GM18502 (cell line): ENCODE data around the gene CLCN3.
"Not testable (repeated sequence)": the region's sequence is repeated elsewhere in the genome, so short reads cannot be mapped to it uniquely, and the experiment has no call there.

Source experiments
- ATAC-seq: cut with Tn5 transposase; IDR thresholded peaks from one replicate; pipeline ENCODE4 v1.9.1; 2021; ENCODE audit warnings: mild to moderate bottlenecking; ENCODE audit not compliant: unreplicated experiment, poor library complexity

CLCN3 gene

DNA sequence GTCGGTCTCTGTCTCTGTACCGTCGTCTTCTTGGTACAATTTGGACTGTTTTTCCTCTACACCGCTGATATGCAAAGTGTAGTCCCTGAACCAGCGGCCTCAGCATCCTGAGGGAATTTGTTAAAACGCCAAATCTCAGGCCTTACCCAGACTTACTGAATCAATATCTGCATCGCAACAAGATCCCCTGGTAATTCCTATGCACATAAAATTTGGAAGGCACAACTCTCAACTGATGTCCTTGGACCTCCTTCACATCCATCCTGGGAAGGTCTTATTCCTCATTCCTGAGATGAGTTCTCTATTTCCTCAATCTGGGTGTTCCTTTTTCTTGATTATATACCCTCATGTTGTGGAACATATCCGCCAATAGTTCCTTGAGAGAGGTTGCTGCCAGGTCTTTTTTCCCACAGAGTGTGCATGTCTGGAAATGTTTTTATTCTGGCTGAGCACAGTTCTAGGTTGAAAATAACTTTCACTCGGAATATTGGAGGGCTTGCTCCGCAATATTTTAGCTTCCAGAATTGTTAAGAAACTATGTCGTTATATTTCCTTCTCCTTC, 138.1 kb downstream of the CLCN3 start:
- no peak for ATAC-seq

GRCh38 chr4:169761846-169762245, 141.5 kb downstream of the CLCN3 start:
- ATAC-seq, result no peak

DNA sequence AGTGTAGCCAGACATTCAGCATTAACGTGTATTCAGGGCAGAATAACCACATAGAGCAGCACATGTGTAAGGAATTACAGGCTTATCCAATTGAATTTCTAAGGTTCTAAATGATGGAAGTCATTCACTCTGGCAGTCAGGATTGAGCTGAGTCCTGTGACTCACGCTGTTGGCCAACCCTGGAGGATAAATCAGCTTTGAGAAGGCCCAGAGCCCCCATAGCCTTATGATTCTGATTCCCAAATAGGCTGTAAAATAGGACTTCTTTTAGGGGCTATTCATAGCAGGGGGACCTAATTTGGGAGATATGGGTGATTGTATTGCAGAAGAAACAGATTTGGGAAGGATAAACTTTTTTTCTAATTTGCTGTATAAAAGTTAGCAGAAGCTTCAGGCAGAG, 145.5 kb downstream of the CLCN3 start:
- ATAC-seq, result no peak

DNA sequence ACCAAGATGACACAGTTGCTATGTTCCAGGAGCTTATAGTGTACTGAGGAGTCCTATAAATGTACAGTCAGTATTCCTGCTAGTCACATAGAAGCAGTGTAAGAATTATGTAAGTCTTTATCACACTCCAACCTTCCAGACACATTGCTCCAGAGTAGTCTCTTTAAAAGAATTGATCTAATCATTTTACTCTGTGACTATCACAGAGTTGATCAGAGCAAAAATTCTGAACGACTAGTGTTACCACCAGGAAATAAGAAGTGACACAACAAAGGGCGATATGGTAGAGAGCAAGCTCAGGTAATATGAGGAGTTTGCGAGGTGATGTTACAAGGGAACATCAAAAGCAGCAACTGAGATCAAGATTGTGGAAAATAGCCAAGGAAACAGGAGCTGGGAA, 146.4 kb downstream of the CLCN3 start:
- no peak for ATAC-seq

DNA sequence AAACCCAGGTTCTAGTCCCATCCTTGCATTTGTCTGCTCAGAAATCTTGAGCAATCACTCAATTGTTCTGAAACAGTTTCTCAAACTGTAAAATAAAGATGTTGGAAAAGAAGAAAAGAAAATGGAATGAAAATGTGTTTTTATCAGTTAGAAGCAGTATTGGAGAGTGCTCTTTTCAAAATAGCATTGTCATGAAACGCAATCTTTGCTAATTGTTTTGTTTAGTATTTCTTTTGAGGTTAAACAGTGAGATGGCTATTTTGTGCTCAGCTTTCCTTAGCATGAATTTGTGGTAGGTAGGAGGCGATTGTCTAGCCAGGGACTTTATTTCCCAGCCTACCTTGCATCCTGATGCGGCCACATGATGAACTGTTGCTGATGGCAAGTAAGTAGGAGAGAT, 148.0 kb downstream of the CLCN3 start:
- no peak for ATAC-seq

GRCh38 chr4:169770416-169770815, 150.0 kb downstream of the CLCN3 start:
- no peak for ATAC-seq

DNA sequence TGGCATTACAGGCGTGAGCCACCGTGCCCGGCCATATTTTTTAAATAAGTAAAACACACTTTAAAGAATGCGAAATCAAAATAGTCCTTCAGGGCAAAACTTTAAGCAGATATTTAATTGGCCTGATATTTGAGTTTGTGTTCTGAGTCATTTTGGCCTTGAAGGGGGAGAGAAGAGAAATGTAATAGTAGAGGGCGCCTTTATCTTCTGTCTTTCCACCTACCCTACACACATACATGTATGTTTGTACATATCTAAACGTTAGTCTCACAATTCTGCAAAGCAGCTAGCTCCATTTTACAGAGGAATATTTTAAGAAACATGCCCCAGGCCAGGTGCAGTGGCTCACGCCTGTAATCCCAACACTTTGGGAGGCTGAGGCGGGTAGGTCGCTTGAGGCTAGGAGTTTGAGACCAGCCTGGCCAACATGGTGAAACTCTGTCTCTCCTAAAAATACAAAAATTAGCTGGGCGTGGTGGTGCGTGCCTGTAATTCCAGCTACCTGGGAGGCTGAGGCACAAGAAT, 151.2 kb downstream of the CLCN3 start:
- ATAC-seq, result not testable (repeated sequence)
